ENCODE data around the gene CFAP410.
"Not testable (repeated sequence)": the region's sequence is repeated elsewhere in the genome, so short reads cannot be mapped to it uniquely, and the experiment has no call there.

The CFAP410 gene

GRCh38 chr21:44370027-44370735 is 31.0 kb upstream of the CFAP410 start:
- DNase-seq (ENCODE audit: low read depth in 1 of 2, low spot score in 1 of 2) = no peak

DNA sequence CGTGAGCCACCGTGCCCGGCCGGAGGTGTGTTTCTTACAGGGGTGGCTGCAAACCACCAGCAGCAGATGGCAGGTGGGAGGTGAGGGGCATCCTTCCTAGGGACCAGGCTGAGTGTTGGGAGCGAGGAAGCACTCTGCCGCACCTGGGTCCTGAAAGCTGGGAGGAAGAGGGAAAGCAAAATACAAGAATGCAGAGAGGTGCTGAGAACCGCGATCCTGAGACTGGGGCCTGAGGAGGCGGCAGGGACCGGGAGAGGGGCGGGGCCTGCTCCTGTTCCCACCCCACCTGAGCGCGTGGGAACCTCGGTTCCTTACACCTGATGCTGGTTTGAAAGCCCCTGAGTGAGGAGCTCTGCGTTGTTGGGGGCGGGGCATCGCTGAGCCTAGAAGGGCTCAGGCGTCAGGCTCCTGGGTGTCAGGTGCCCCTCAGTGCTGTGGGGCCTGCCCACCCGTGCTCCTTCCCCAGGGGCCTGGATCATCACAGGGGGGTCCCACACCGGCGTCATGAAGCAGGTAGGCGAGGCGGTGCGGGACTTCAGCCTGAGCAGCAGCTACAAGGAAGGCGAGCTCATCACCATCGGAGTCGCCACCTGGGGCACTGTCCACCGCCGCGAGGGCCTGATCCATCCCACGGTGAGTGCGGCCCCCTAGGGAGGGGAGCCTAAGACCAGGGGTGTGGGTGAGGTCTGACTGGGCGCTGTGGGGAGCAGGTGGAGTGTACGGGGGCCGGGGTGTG is 29.7 kb upstream of the CFAP410 start:
- DNase-seq (ENCODE audit: low read depth in 1 of 2, low spot score in 1 of 2) = no peak

- DNase-seq (ENCODE audit: low read depth in 1 of 2, low spot score in 1 of 2) = no peak
These were observed 27.5 kb upstream of the CFAP410 start for GRCh38 chr21:44366586-44367211.

GRCh38 chr21:44365967-44366585 is 26.9 kb upstream of the CFAP410 start:
- DNase-seq (ENCODE audit: low read depth in 1 of 2, low spot score in 1 of 2) = no peak

- DNase-seq (ENCODE audit: low read depth in 1 of 2, low spot score in 1 of 2) = no peak
These were observed 26.2 kb upstream of the CFAP410 start for GRCh38 chr21:44365251-44365966.

GRCh38 chr21:44364151-44365053 is 25.2 kb upstream of the CFAP410 start:
- DNase-seq (ENCODE audit: low read depth in 1 of 2, low spot score in 1 of 2) = no peak

- no peak for DNase-seq (ENCODE audit: low read depth in 1 of 2, low spot score in 1 of 2)
These were observed 24.1 kb upstream of the CFAP410 start for GRCh38 chr21:44363278-44363677.

GRCh38 chr21:44361903-44362302 is 22.7 kb upstream of the CFAP410 start:
- not testable (repeated sequence) for DNase-seq (ENCODE audit: low read depth in 1 of 2, low spot score in 1 of 2)

GRCh38 chr21:44360159-44360558 is 21.0 kb upstream of the CFAP410 start:
- DNase-seq (ENCODE audit: low read depth in 1 of 2, low spot score in 1 of 2) = no peak

DNA sequence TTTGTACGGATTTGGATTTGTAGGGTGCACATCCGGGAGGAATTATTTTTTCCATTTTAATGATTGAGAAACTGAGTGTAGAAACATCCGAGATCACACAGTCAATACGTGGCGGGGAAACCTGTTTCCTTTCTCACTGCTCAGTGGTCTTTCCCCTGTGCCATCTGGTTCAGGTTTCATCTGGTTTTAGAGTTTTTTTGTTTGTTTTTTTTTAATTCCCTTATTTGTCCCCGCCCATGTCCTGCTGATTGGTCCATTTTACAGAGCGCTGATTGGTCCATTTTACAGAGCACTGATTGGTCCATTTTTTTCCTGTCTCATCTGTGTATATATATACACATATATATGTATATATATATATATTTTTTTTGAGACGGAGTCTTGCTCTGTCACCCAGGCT is 20.2 kb upstream of the CFAP410 start:
- no peak for DNase-seq (ENCODE audit: low read depth in 1 of 2, low spot score in 1 of 2)

DNA sequence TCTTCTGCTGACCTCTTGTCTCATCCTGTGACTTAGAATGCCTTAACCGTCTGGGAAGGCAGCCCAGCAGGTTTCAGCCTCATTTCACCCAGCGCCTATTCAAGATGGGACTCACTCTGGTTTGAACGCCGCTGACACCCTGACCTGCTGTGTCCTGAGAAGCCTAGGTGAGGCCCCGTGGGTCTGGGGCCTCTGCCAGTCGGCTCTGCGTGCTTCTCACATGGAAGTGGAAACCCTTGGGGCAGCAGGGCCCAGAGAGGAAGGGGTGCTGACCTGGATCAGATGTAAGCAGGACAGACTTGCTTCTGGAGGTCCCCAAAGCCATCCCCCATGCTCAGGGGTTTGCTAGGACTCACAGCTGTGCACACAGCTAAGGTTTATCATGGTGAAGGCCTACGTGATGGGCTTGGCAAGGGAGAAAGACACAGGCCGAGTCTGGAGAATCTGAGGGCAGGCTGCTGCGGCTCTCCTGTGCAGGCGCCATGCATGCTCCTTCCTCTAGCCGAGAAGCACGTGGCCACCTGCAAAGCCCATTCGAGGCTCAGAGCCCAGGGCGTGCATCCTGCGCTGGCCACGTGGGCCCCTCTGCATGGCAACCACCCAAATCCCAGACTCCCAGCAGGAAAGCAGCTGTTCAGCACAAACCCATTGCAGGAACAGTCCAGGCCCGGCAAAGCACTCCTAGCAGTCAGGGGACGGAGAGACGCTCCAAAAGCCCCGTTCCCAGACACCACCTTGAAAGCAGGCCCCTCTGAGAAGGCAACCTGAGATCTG is 18.1 kb upstream of the CFAP410 start:
- DNase-seq (ENCODE audit: low read depth in 1 of 2, low spot score in 1 of 2) = no peak

DNA sequence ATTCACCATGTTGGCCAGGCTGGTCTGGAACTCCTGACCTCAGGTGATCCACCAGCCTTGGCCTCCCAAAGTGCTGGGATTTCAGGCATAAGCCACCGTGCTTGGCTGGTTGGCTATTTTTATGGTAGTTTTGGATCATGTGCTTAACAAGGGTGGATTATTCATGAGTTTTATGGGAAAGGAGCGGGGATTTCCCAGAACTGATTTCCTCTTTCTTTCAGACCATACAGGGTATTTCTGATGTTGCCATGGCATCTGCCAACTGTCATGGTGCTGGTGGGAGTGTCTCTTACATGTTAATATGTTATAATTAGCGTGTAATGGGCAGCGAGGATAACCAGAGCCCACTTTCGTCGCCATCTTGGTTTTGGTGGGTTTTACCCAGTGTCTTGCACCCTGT is 17.4 kb upstream of the CFAP410 start:
- DNase-seq (ENCODE audit: low read depth in 1 of 2, low spot score in 1 of 2) = no peak

DNA sequence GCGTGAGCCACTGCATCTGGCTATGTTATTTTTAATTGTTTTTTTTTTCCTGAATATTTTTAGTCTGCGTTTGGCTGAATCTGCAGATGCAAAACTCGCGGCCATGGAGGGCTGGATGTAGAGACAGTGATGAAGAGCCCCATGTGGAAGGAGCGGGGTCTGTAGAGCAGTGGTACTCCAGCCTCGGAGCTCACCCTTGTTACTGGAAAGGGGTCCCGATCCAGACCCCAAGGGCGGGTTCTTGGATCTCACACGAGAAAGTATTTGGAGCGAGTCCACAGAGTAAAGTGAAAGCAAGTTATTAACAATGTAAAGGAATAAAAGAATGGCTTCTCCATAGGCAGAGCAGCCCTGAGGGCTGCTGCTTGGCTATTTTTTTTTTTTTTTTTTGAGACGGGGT is 17.0 kb upstream of the CFAP410 start:
- no peak for DNase-seq (ENCODE audit: low read depth in 1 of 2, low spot score in 1 of 2)

- DNase-seq (ENCODE audit: low read depth in 1 of 2, low spot score in 1 of 2) = no peak
These were observed 15.9 kb upstream of the CFAP410 start for GRCh38 chr21:44354775-44355771.

DNA sequence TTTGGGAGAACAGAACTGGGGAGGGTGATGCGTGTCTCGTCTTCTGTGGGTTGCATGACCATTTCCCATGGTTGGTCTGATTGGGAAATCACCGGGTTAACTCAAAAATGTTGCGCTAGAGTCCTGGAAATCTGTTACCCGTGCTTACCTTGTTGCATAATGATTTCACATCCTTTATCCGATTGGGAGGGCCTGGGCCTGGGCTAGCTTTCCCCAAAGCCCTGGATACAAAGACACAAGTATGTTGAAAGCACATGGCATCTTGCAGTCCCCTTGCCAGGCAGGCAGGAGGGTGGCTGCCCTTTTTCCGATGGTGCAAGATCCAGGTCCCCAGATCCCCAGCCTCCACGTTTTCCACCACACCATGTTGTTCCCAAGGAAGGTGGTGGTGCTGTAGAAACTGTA is 14.8 kb upstream of the CFAP410 start:
- DNase-seq (ENCODE audit: low read depth in 1 of 2, low spot score in 1 of 2) = no peak

DNA sequence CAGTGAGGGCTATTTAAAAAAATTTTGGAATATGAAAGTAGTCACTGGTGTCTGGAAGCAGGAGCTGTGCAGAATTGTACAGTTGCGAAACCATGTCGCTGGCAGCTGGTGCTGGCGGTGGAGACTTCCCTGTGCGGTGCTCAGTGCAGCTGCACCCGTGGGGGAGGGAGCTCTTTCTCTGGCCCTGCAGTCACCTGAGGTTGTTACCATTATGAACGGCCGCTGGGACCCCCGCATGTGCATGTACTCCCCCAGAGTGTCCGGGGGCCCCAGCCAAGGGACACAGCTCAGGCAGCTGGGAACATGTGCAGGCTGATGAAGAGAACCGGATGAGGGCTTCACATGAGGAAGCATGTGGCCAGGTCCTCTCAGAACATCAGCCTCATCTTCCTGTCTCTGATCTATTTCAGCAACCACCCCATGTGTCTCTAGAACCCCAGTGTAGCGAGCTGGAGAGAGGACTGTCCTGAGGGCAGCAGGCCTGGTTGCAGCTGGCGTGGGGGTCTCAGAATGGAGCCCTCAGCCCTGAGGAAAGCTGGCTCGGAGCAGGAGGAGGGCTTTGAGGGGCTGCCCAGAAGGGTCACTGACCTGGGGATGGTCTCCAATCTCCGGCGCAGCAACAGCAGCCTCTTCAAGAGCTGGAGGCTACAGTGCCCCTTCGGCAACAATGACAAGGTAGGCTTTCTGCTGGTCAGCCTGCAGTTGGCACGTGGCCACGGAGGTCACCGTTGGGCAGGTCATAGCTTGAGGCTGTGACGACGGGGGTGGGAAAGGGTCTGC is 14.2 kb upstream of the CFAP410 start, which contains the start of gene TRPM2:
TSS of gene TRPM2 (plus strand) at position 431 of the 780 bp plus-strand sequence. CDS start at position 511, 80 bp downstream.
- DNase-seq (ENCODE audit: low read depth in 1 of 2, low spot score in 1 of 2) = no peak

GRCh38 chr21:44352253-44352860 is 13.2 kb upstream of the CFAP410 start:
- DNase-seq (ENCODE audit: low read depth in 1 of 2, low spot score in 1 of 2) = no peak

Measured in stimulated activated CD4-positive, alpha-beta T cell treated with anti-CD3 and anti-CD28 coated beads, Interleukin-15, amount 100 ng/mL, for 1 hour (primary cell).